WTC11 (cell line): ENCODE measurements around the gene WDR38. TPM values are rescaled to one million over a fixed set of nuclear protein-coding genes. Genes with fewer than 3 reads are reported as not detected.
A peak's percentile ranks its signal among the peaks of the same experiment; 100 is the strongest.

Experiments used
- ATAC-seq: fragments of 200-7000 bp; cut with Tn5 transposase; 2 replicates; pipeline ENCODE4 v1.10.0; 2021; ENCODE audit warnings: mild to moderate bottlenecking, moderate library complexity
- CTCF ChIA-PET: fragments of 300-600 bp; sonication (Branson Sonifier 250); formaldehyde crosslinking; loops from one replicate; lab custom pipeline; 2021; ENCODE audit warnings: antibody characterized with exemption; lab: Charles Lee
- POLR2A ChIA-PET: fragments of 350-600 bp; sonication (Branson Sonifier 250); formaldehyde crosslinking; loops from one replicate; lab custom pipeline; 2021; ENCODE audit warnings: antibody characterized with exemption; lab: Charles Lee
- DNase-seq: peaks from one replicate; pipeline ENCODE4 v3.0.0; 2021; ENCODE audit warnings: low spot score
- H3K27ac Mint-ChIP-seq: 2 replicates; pipeline ENCODE4 v1.8.0; 2021; ENCODE audit warnings: mixed read lengths
- H3K27me3 Mint-ChIP-seq: 2 replicates; pipeline ENCODE4 v1.8.0; 2021; ENCODE audit warnings: low read depth, mild to moderate bottlenecking, moderate library complexity, mixed read lengths
- H3K36me3 Mint-ChIP-seq: 2 replicates; pipeline ENCODE4 v1.8.0; 2021; ENCODE audit warnings: mixed read lengths
- H3K4me1 Mint-ChIP-seq: 2 replicates; pipeline ENCODE4 v1.8.0; 2022; ENCODE audit warnings: mixed read lengths
- H3K4me3 Mint-ChIP-seq: 2 replicates; pipeline ENCODE4 v1.8.0; 2021; ENCODE audit warnings: mild to moderate bottlenecking, moderate library complexity, mixed read lengths
- H3K9me3 Mint-ChIP-seq: 2 replicates; pipeline ENCODE4 v1.8.0; 2021; ENCODE audit warnings: mixed read lengths
- AFF4 ChIP-seq: sonication (generic); formaldehyde crosslinking; IDR thresholded peaks from 2 replicates; pipeline ENCODE4 v1.8.1; 2023; ENCODE audit warnings: mild to moderate bottlenecking, missing genetic modification reagents, borderline replicate concordance
- AR ChIP-seq: fragments of 250-450 bp; sonication (Bioruptor Pico); IDR thresholded peaks from 2 replicates; pipeline ENCODE4 v1.9.0; 2021; ENCODE audit warnings: mild to moderate bottlenecking
- ARID4B ChIP-seq: sonication (generic); formaldehyde crosslinking; IDR thresholded peaks from 2 replicates; pipeline ENCODE4 v1.8.0; 2023; ENCODE audit warnings: missing genetic modification reagents, mild to moderate bottlenecking, borderline replicate concordance
- CBFB ChIP-seq: sonication (generic); formaldehyde crosslinking; IDR thresholded peaks from 2 replicates; pipeline ENCODE4 v1.8.1; 2022; ENCODE audit warnings: mild to moderate bottlenecking, low read depth, missing genetic modification reagents
- CREB1 ChIP-seq: sonication (generic); formaldehyde crosslinking; IDR thresholded peaks from 2 replicates; pipeline ENCODE4 v1.8.0; 2023; ENCODE audit warnings: mild to moderate bottlenecking, missing genetic modification reagents
- CTCF ChIP-seq: fragments of 200-600 bp; IDR thresholded peaks from 2 replicates; pipeline ENCODE4 v1.8.0; 2022; ENCODE audit warnings: antibody characterized with exemption
- E2F1 ChIP-seq: sonication (generic); formaldehyde crosslinking; IDR thresholded peaks from 2 replicates; pipeline ENCODE4 v1.8.0; 2022; ENCODE audit warnings: mild to moderate bottlenecking, missing genetic modification reagents
- EMX1 ChIP-seq: fragments of 250-450 bp; sonication (Bioruptor Pico); IDR thresholded peaks from 2 replicates; pipeline ENCODE4 v1.8.0; 2021; ENCODE audit warnings: mild to moderate bottlenecking
- JAZF1 ChIP-seq: fragments of 250-450 bp; sonication (Bioruptor Pico); IDR thresholded peaks from 2 replicates; pipeline ENCODE4 v1.9.0; 2021; ENCODE audit warnings: moderate library complexity, mild to moderate bottlenecking, inconsistent platforms
- NFATC4 ChIP-seq: fragments of 250-450 bp; sonication (Bioruptor Pico); IDR thresholded peaks from 2 replicates; pipeline ENCODE4 v1.9.0; 2021; ENCODE audit warnings: mild to moderate bottlenecking
- NFE2L1 ChIP-seq: sonication (generic); formaldehyde crosslinking; IDR thresholded peaks from 2 replicates; pipeline ENCODE4 v1.8.1; 2023; ENCODE audit warnings: missing genetic modification reagents
- NR3C1 ChIP-seq: sonication (generic); formaldehyde crosslinking; conservative IDR thresholded peaks from 2 replicates; pipeline ENCODE4 v1.8.1; 2023; ENCODE audit warnings: low read depth, mild to moderate bottlenecking, missing genetic modification reagents
- PRRX2 ChIP-seq: fragments of 250-450 bp; sonication (Bioruptor Pico); IDR thresholded peaks from 2 replicates; pipeline ENCODE4 v1.8.0; 2021; ENCODE audit warnings: mild to moderate bottlenecking
- RELA ChIP-seq: sonication (generic); formaldehyde crosslinking; IDR thresholded peaks from 2 replicates; pipeline ENCODE4 v1.8.1; 2022; ENCODE audit warnings: missing genetic modification reagents, mild to moderate bottlenecking, borderline replicate concordance
- SOX15 ChIP-seq: fragments of 250-450 bp; sonication (Bioruptor Pico); IDR thresholded peaks from 2 replicates; pipeline ENCODE4 v1.9.0; 2021; ENCODE audit warnings: mild to moderate bottlenecking
- USF2 ChIP-seq: sonication (generic); formaldehyde crosslinking; IDR thresholded peaks from 2 replicates; pipeline ENCODE4 v1.8.1; 2023; ENCODE audit warnings: mild to moderate bottlenecking, missing genetic modification reagents, moderate library complexity
- ZBTB21 ChIP-seq: sonication (generic); formaldehyde crosslinking; IDR thresholded peaks from 2 replicates; pipeline ENCODE4 v1.8.1; 2023; ENCODE audit warnings: mild to moderate bottlenecking, missing genetic modification reagents, borderline replicate concordance
- ZNF317 ChIP-seq: sonication (generic); formaldehyde crosslinking; IDR thresholded peaks from 2 replicates; pipeline ENCODE4 v1.8.1; 2023; ENCODE audit warnings: low read depth, mild to moderate bottlenecking, moderate library complexity, missing genetic modification reagents, borderline replicate concordance
- ZNF396 ChIP-seq: fragments of 250-450 bp; sonication (Bioruptor Pico); IDR thresholded peaks from 2 replicates; pipeline ENCODE4 v1.8.0; 2021; ENCODE audit warnings: mild to moderate bottlenecking, moderate library complexity, borderline replicate concordance
- ZNF423 ChIP-seq: fragments of 250-450 bp; sonication (Bioruptor Pico); IDR thresholded peaks from 2 replicates; pipeline ENCODE4 v2.1.2; 2022; ENCODE audit warnings: mild to moderate bottlenecking, moderate library complexity
- ZSCAN18 ChIP-seq: fragments of 250-450 bp; sonication (Bioruptor Pico); IDR thresholded peaks from 2 replicates; pipeline ENCODE4 v2.1.2; 2022; ENCODE audit warnings: mild to moderate bottlenecking, moderate library complexity
- total RNA-seq: library from RNA; stranded (reverse); gene quantifications from 3 replicates; pipeline ENCODE4 v1.2.3, GENCODE V29; 2021

WDR38 gene
- total RNA-seq, 1 experiment from 2014 or later: not detected

- TF ChIP-seq CBFB: no peak
These were observed 17.5 kb downstream of the WDR38 start (continued) for GRCh38 chr9:124870723-124871122.

GRCh38 chr9:124871156-124871561 is 17.9 kb downstream of the WDR38 start:
- Mint-ChIP-seq H3K4me1 (peaks cover 41% of the 10 kb centered on the region), H3K9me3 (no peaks in the 10 kb centered on the region), H3K36me3 (peaks cover 26% of the 10 kb centered on the region), H3K4me3 (peak overlapping the region; percentile 91; the same call in 1 of the 2 replicates), H3K27ac (peak overlapping the region; percentile 82), H3K27me3 (no peaks in the 10 kb centered on the region)
- no peak for TF ChIP-seq ZNF423 (CRISPR knock-in tag)
- TF ChIP-seq USF2 (CRISPR knock-in tag): no peak
- no peak for TF ChIP-seq RELA (CRISPR knock-in tag)
- no peak for TF ChIP-seq NFE2L1 (CRISPR knock-in tag)
- no peak for TF ChIP-seq ZBTB21
- no peak for TF ChIP-seq ZNF317 (CRISPR knock-in tag)
- no peak for TF ChIP-seq NFATC4 (CRISPR knock-in tag)
- TF ChIP-seq PRRX2 (CRISPR knock-in tag): no peak
- TF ChIP-seq SOX15 (CRISPR knock-in tag): no peak
- no peak for TF ChIP-seq AFF4 (CRISPR knock-in tag)
- no peak for TF ChIP-seq ZSCAN18 (CRISPR knock-in tag)
- no peak for TF ChIP-seq CREB1 (CRISPR knock-in tag)
- no peak for TF ChIP-seq AR
- no peak for TF ChIP-seq JAZF1 (CRISPR knock-in tag)
- no peak for TF ChIP-seq ARID4B
- TF ChIP-seq EMX1 (CRISPR knock-in tag): no peak
- TF ChIP-seq NR3C1 (CRISPR knock-in tag): no peak
- no peak for TF ChIP-seq CTCF
- no peak for TF ChIP-seq E2F1 (CRISPR knock-in tag)
- TF ChIP-seq ZNF396: no peak
- CTCF ChIA-PET: interaction anchor here (0.9 to 1.4 kb wide), 4 partner anchors 9 to 31 kb away, joined by 3 to 4 read pairs (median 3); partner anchors contain the start of gene ARPC5L
- DNase-seq: no peak
- ATAC-seq: no peak
- POLR2A ChIA-PET: interaction anchor here (1.6 kb wide), 1 partner anchor 16 kb away, joined by 3 read pairs; no protein-coding TSS in a partner anchor
